GM23338 (cell line): Measurements from ENCODE around the gene MLH1. TPM values are rescaled to one million over a fixed set of nuclear protein-coding genes. Genes with fewer than 3 reads are reported as not detected.

ENCODE experiments used
- ATAC-seq: fragments of 200-7000 bp; cut with Tn5 transposase; 3 replicates; pipeline ENCODE4 v1.9.1; 2020
- DNase-seq: peaks from one replicate; pipeline ENCODE4 v3.0.0-alpha.2; 2015; ENCODE audit warnings: low spot score
- H2AFZ ChIP-seq: fragments of 200-600 bp; sonication (generic); 2 replicates; pipeline ENCODE4 v1.8.0; 2016; ENCODE audit warnings: antibody characterized with exemption, mild to moderate bottlenecking, moderate library complexity
- H3F3A ChIP-seq: fragments of 200-600 bp; sonication (generic); replicated peaks from 2 replicates; pipeline ENCODE4 v1.8.0; 2017; ENCODE audit warnings: antibody characterized with exemption, mixed run types, low read depth
- H3K27ac ChIP-seq: fragments of 200-600 bp; sonication (generic); 2 replicates; pipeline ENCODE4 v1.6.1; 2016; ENCODE audit warnings: low read depth
- H3K27me3 ChIP-seq: fragments of 200-600 bp; sonication (generic); 2 replicates; pipeline ENCODE4 v1.8.0; 2016; ENCODE audit warnings: mild to moderate bottlenecking, mixed run types, moderate library complexity; ENCODE audit not compliant: insufficient read depth
- H3K36me3 ChIP-seq: fragments of 200-600 bp; sonication (generic); 2 replicates; pipeline ENCODE4 v1.8.0; 2016; ENCODE audit warnings: mild to moderate bottlenecking; ENCODE audit not compliant: insufficient read depth
- H3K4me1 ChIP-seq: fragments of 200-600 bp; sonication (generic); 2 replicates; pipeline ENCODE4 v1.8.0; 2016; ENCODE audit warnings: mild to moderate bottlenecking, moderate library complexity; ENCODE audit not compliant: insufficient read depth
- H3K4me2 ChIP-seq: fragments of 200-600 bp; sonication (generic); 2 replicates; pipeline ENCODE4 v1.7.1; 2017; ENCODE audit warnings: mixed run types
- H3K4me3 ChIP-seq: fragments of 200-600 bp; sonication (generic); 2 replicates; pipeline ENCODE4 v1.6.1; 2016; ENCODE audit warnings: mixed run types
- H3K79me2 ChIP-seq: fragments of 200-600 bp; sonication (generic); replicated peaks from 2 replicates; pipeline ENCODE4 v1.8.0; 2017; ENCODE audit warnings: mild to moderate bottlenecking; ENCODE audit not compliant: insufficient read depth
- H3K9me2 ChIP-seq: fragments of 200-600 bp; sonication (generic); 2 replicates; pipeline ENCODE4 v1.8.0; 2017; ENCODE audit not compliant: insufficient read depth
- H4K20me1 ChIP-seq: fragments of 200-600 bp; sonication (generic); replicated peaks from 2 replicates; pipeline ENCODE4 v1.8.0; 2017; ENCODE audit warnings: mild to moderate bottlenecking; ENCODE audit not compliant: insufficient read depth
- H3K27ac Mint-ChIP-seq: 2 replicates; pipeline ENCODE4 v1.8.0; 2020; ENCODE audit warnings: inconsistent platforms, mild to moderate bottlenecking, moderate library complexity, mixed read lengths
- H3K27me3 Mint-ChIP-seq: 3 replicates; pipeline ENCODE4 v1.8.0; 2022; ENCODE audit warnings: low read depth, mild to moderate bottlenecking, moderate library complexity, mixed read lengths, inconsistent platforms; ENCODE audit not compliant: insufficient read depth, poor library complexity
- H3K36me3 Mint-ChIP-seq: 3 replicates; pipeline ENCODE4 v1.8.0; 2021; ENCODE audit warnings: low read depth, mild to moderate bottlenecking, inconsistent platforms, moderate library complexity, mixed read lengths
- H3K4me1 Mint-ChIP-seq: 3 replicates; pipeline ENCODE4 v1.8.0; 2020; ENCODE audit warnings: mild to moderate bottlenecking, inconsistent platforms, mixed read lengths
- H3K4me3 Mint-ChIP-seq: 3 replicates; pipeline ENCODE4 v1.8.0; 2021; ENCODE audit warnings: moderate library complexity, mild to moderate bottlenecking, inconsistent platforms, mixed read lengths
- H3K9me3 Mint-ChIP-seq: 3 replicates; pipeline ENCODE4 v1.8.0; 2020; ENCODE audit warnings: moderate library complexity, mild to moderate bottlenecking, inconsistent platforms, mixed read lengths
- CTCF ChIP-seq, 2 experiments: fragments of 200-600 bp in 1 of 2; sonication (generic) in 1 of 2; conservative IDR thresholded peaks; 2 replicates each; pipeline versions ENCODE4 v1.5.1 to v1.6.1; 2016 to 2017; ENCODE audit warnings: antibody characterized with exemption in 2 of 2, low read depth in 2 of 2, mild to moderate bottlenecking in 2 of 2, moderate library complexity in 1 of 2
- EZH2phosphoT487 ChIP-seq: fragments of 200-600 bp; sonication (generic); IDR thresholded peaks from one replicate; pipeline ENCODE4 v1.8.1; 2018; ENCODE audit warnings: antibody characterized with exemption; ENCODE audit not compliant: unreplicated experiment
- JUNB ChIP-seq: IDR thresholded peaks from one replicate; pipeline ENCODE4 v1.6.1; 2016; ENCODE audit warnings: antibody characterized with exemption; ENCODE audit not compliant: unreplicated experiment
- STAT1 ChIP-seq: IDR thresholded peaks from one replicate; pipeline ENCODE4 v1.6.1; 2016; ENCODE audit warnings: antibody characterized with exemption; ENCODE audit not compliant: unreplicated experiment
- ZNF114 ChIP-seq: fragments of 250-450 bp; sonication (Bioruptor Pico); IDR thresholded peaks from 2 replicates; pipeline ENCODE4 v1.5.0; 2020; ENCODE audit warnings: mild to moderate bottlenecking, moderate library complexity
- ZNF331 ChIP-seq: fragments of 250-450 bp; sonication (Bioruptor Pico); IDR thresholded peaks from 2 replicates; pipeline ENCODE4 v1.5.0; 2020; ENCODE audit warnings: low read depth, mild to moderate bottlenecking, moderate library complexity
- polyA plus RNA-seq: library from polyadenylated mRNA; unstranded; fragments of >200 nt; fragmentation: Nextera tagmentation; extraction: Ambion mirVana; gene quantifications from 2 replicates; pipeline ENCODE4 v1.2.1, GENCODE V29; 2016
- total RNA-seq: library from RNA; depleted of rRNA; stranded (reverse); fragments of >200 nt; shearing (Covaris generic); gene quantifications from 2 replicates; pipeline ENCODE4 v1.2.3, GENCODE V29; 2014
- TF ChIP-seq, protein P1 (sequence below): fragments of 250-450 bp; sonication (Bioruptor Pico); IDR thresholded peaks from 2 replicates; pipeline ENCODE4 v1.5.0; 2020; ENCODE audit warnings: mild to moderate bottlenecking, moderate library complexity

MLH1 gene
- total and polyA plus RNA-seq, 2 experiments from 2014 or later, result 31.7 to 58.0 TPM

DNA sequence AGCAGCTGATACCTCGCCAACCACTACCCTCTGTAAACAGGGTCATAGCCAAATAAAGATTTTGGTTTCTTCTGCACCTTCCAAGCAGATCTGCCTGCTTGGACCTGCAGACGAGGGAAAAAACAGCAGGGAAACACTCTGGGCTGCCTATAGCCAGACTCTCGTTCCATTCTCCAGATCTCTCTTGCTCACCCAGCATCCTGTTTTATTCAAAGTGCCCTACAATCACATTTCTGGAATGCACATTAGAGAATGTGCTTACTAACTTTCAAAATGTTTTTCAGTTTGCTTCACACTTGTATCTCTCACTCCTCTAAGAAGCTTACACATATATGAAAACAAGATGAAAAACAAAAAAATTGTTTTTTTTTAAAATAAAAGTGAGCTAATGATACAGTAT, 71.4 kb downstream of the MLH1 start (continued):
- TF ChIP-seq, protein P1, sequence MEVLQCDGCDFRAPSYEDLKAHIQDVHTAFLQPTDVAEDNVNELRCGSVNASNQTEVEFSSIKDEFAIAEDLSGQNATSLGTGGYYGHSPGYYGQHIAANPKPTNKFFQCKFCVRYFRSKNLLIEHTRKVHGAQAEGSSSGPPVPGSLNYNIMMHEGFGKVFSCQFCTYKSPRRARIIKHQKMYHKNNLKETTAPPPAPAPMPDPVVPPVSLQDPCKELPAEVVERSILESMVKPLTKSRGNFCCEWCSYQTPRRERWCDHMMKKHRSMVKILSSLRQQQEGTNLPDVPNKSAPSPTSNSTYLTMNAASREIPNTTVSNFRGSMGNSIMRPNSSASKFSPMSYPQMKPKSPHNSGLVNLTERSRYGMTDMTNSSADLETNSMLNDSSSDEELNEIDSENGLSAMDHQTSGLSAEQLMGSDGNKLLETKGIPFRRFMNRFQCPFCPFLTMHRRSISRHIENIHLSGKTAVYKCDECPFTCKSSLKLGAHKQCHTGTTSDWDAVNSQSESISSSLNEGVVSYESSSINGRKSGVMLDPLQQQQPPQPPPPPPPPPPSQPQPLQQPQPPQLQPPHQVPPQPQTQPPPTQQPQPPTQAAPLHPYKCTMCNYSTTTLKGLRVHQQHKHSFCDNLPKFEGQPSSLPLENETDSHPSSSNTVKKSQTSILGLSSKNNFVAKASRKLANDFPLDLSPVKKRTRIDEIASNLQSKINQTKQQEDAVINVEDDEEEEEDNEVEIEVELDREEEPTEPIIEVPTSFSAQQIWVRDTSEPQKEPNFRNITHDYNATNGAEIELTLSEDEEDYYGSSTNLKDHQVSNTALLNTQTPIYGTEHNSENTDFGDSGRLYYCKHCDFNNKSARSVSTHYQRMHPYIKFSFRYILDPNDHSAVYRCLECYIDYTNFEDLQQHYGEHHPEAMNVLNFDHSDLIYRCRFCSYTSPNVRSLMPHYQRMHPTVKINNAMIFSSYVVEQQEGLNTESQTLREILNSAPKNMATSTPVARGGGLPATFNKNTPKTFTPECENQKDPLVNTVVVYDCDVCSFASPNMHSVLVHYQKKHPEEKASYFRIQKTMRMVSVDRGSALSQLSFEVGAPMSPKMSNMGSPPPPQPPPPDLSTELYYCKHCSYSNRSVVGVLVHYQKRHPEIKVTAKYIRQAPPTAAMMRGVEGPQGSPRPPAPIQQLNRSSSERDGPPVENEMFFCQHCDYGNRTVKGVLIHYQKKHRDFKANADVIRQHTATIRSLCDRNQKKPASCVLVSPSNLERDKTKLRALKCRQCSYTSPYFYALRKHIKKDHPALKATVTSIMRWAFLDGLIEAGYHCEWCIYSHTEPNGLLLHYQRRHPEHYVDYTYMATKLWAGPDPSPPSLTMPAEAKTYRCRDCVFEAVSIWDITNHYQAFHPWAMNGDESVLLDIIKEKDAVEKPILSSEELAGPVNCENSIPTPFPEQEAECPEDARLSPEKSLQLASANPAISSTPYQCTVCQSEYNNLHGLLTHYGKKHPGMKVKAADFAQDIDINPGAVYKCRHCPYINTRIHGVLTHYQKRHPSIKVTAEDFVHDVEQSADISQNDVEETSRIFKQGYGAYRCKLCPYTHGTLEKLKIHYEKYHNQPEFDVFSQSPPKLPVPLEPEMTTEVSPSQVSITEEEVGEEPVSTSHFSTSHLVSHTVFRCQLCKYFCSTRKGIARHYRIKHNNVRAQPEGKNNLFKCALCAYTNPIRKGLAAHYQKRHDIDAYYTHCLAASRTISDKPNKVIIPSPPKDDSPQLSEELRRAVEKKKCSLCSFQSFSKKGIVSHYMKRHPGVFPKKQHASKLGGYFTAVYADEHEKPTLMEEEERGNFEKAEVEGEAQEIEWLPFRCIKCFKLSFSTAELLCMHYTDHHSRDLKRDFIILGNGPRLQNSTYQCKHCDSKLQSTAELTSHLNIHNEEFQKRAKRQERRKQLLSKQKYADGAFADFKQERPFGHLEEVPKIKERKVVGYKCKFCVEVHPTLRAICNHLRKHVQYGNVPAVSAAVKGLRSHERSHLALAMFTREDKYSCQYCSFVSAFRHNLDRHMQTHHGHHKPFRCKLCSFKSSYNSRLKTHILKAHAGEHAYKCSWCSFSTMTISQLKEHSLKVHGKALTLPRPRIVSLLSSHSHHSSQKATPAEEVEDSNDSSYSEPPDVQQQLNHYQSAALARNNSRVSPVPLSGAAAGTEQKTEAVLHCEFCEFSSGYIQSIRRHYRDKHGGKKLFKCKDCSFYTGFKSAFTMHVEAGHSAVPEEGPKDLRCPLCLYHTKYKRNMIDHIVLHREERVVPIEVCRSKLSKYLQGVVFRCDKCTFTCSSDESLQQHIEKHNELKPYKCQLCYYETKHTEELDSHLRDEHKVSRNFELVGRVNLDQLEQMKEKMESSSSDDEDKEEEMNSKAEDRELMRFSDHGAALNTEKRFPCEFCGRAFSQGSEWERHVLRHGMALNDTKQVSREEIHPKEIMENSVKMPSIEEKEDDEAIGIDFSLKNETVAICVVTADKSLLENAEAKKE, result no peak
- TF ChIP-seq CTCF (conservative IDR thresholded peaks at IDR 0.05; ENCODE audit: low read depth in 2 of 2) (no peak), EZH2phosphoT487 (no peak), JUNB (no peak)

GRCh38 chr3:37067577-37067976, 74.3 kb downstream of the MLH1 start:
- Histone ChIP-seq H3K4me3 (no peak overlapping the region), H4K20me1 (no peaks in the 10 kb centered on the region), H3K79me2 (no peaks in the 10 kb centered on the region), H3K9me2 (no peaks in the 10 kb centered on the region), H3K27me3 (no peaks in the 10 kb centered on the region), H3K27ac (no peak overlapping the region), H3K36me3 (no peaks in the 10 kb centered on the region), H3F3A (no peaks in the 10 kb centered on the region), H2AFZ (no peak overlapping the region), H3K4me2 (no peak overlapping the region), H3K4me1 (no peaks in the 10 kb centered on the region)
- no peaks in the 10 kb centered on the region for H3K27me3 Mint-ChIP-seq
- H3K27ac Mint-ChIP-seq, result no peak overlapping the region
- H3K4me1 Mint-ChIP-seq, result no peaks in the 10 kb centered on the region
- DNase-seq (no peak), ATAC-seq (no peak)
- no peaks in the 10 kb centered on the region for H3K9me3 Mint-ChIP-seq
- H3K36me3 Mint-ChIP-seq, result 0 out of 3 replicates have a peak, but pooled peaks cover 3% of the 10 kb centered on the region
- H3K4me3 Mint-ChIP-seq, result no peak overlapping the region
- TF ChIP-seq JUNB, result no peak
- no peak for TF ChIP-seq ZNF331 (CRISPR knock-in tag)
- TF ChIP-seq, protein P1, result no peak
- TF ChIP-seq STAT1, result no peak
- TF ChIP-seq ZNF114 (CRISPR knock-in tag), result no peak
